Endothelial cell of umbilical vein (primary cell): ENCODE data around the gene ISY1. TPM values are rescaled to one million over a fixed set of nuclear protein-coding genes. Genes with fewer than 3 reads are reported as not detected.

Experiments
- BruUV-seq: library from RNA; stranded (reverse); fragments of 400-500 nt; replicated peaks from 2 replicates; lab custom pipeline; 2021; lab: Mats Ljungman, UMichigan
- CTCF ChIA-PET: fragments of 300-600, 350-600 bp; sonication (Branson Sonifier 250); formaldehyde crosslinking; loops from one replicate; lab custom pipeline; 2021; ENCODE audit warnings: antibody characterized with exemption, inconsistent platforms; lab: Charles Lee
- POLR2A ChIA-PET: fragments of 300-600, 350-600 bp; sonication (Branson Sonifier 250); formaldehyde crosslinking; loops from one replicate; lab custom pipeline; 2021; ENCODE audit warnings: antibody characterized with exemption, inconsistent platforms; lab: Charles Lee
- DNase-seq: peaks from one replicate; pipeline ENCODE4 v3.0.0-alpha.2; 2011; ENCODE audit warnings: low read depth, low spot score
- FAIRE-seq: peaks from 2 replicates; lab custom pipeline; 2011; peaks lifted over from hg19 to GRCh38; lab: Jason Lieb, UNC
- H2AFZ ChIP-seq: 2 replicates; pipeline ENCODE4 v1.6.0; 2012; ENCODE audit warnings: low read depth, low read length, control low read depth, inconsistent platforms
- H3K27ac ChIP-seq: 2 replicates; pipeline ENCODE4 v1.5.1; 2011; ENCODE audit warnings: low read depth, mild to moderate bottlenecking, control low read depth, low read length, moderate library complexity; ENCODE audit not compliant: insufficient read depth
- H3K27me3 ChIP-seq, 2 experiments: 2 replicates each; pipeline versions ENCODE4 v1.6.0 to v1.6.1; 2011; ENCODE audit warnings: low read length in 2 of 2, mixed read lengths in 1 of 2; ENCODE audit not compliant: control insufficient read depth in 2 of 2, insufficient read depth in 2 of 2
- H3K36me3 ChIP-seq, 2 experiments: 2 replicates in 1 of 2; 3 replicates in 1 of 2; pipeline ENCODE4 v1.5.1; 2011; ENCODE audit warnings: low read length in 2 of 2, mild to moderate bottlenecking in 1 of 2, moderate library complexity in 1 of 2; ENCODE audit not compliant: control insufficient read depth in 2 of 2, insufficient read depth in 2 of 2; ENCODE audit errors: extremely low read depth in 1 of 2
- H3K4me1 ChIP-seq: 3 replicates; pipeline ENCODE4 v1.5.1; 2011; ENCODE audit warnings: mild to moderate bottlenecking, low read length; ENCODE audit not compliant: control insufficient read depth, insufficient read depth; ENCODE audit errors: extremely low read depth
- H3K4me2 ChIP-seq: 2 replicates; pipeline ENCODE4 v1.6.1; 2011; ENCODE audit warnings: low read length, control low read depth, mixed read lengths; ENCODE audit not compliant: insufficient read depth
- H3K4me3 ChIP-seq, 3 experiments: fragments of 200-600 bp in 1 of 3; sonication (generic), shearing (Covaris generic) in 1 of 3; replicated peaks in 1 of 3; 2 replicates each; pipeline ENCODE4 v1.5.1; 2011 to 2016; ENCODE audit warnings: control low read depth in 3 of 3, low read length in 3 of 3, mild to moderate bottlenecking in 2 of 3, inconsistent platforms in 1 of 3, low read depth in 1 of 3, moderate library complexity in 1 of 3; ENCODE audit not compliant: insufficient read depth in 1 of 3
- H3K79me2 ChIP-seq: 2 replicates; pipeline ENCODE4 v1.6.0; 2012; ENCODE audit warnings: low read length, inconsistent platforms; ENCODE audit not compliant: control insufficient read depth, insufficient read depth
- H3K9ac ChIP-seq: replicated peaks from 2 replicates; pipeline ENCODE3; 2011; ENCODE audit warnings: low read length, control low read depth; ENCODE audit not compliant: insufficient read depth; ENCODE audit errors: extremely low read depth
- H3K9me1 ChIP-seq: replicated peaks from 3 replicates; pipeline ENCODE4 v1.6.0; 2011; ENCODE audit warnings: mild to moderate bottlenecking, low read length; ENCODE audit not compliant: control insufficient read depth, insufficient read depth; ENCODE audit errors: extremely low read depth
- H3K9me3 ChIP-seq: replicated peaks from 2 replicates; pipeline ENCODE4 v1.5.1; 2012; ENCODE audit warnings: low read length, inconsistent platforms; ENCODE audit not compliant: control insufficient read depth, insufficient read depth
- H4K20me1 ChIP-seq: replicated peaks from 2 replicates; pipeline ENCODE3; 2011; ENCODE audit warnings: mild to moderate bottlenecking, low read length; ENCODE audit not compliant: control insufficient read depth, insufficient read depth; ENCODE audit errors: extremely low read depth
- CTCF ChIP-seq, 2 donors: IDR thresholded peaks; 1 replicate in 1 of 2; 2 replicates in 1 of 2; pipeline ENCODE4 v1.5.1; 2011; ENCODE audit warnings: low read length in 2 of 2, mild to moderate bottlenecking in 2 of 2, moderate library complexity in 2 of 2, control low read depth in 1 of 2, inconsistent platforms in 1 of 2, low read depth in 1 of 2; ENCODE audit not compliant: insufficient read depth in 1 of 2; ENCODE audit errors: extremely low read depth in 1 of 2
- EZH2 ChIP-seq: IDR thresholded peaks from 2 replicates; pipeline ENCODE4 v1.6.1; 2012; ENCODE audit warnings: borderline replicate concordance, low read depth, mild to moderate bottlenecking, moderate library complexity, low read length, inconsistent platforms; ENCODE audit not compliant: severe bottlenecking
- FOS ChIP-seq: IDR thresholded peaks from 2 replicates; pipeline ENCODE4 v1.6.1; 2011; ENCODE audit warnings: mild to moderate bottlenecking, low read length, moderate library complexity, borderline replicate concordance; ENCODE audit not compliant: insufficient read depth
- GATA2 ChIP-seq: IDR thresholded peaks from 2 replicates; pipeline ENCODE4 v1.7.0; 2011; ENCODE audit warnings: low read depth, mild to moderate bottlenecking, moderate library complexity, mixed read lengths, low read length; ENCODE audit not compliant: insufficient read length, insufficient read depth
- JUN ChIP-seq: IDR thresholded peaks from 2 replicates; pipeline ENCODE4 v1.6.1; 2011; ENCODE audit warnings: borderline replicate concordance, low read depth; ENCODE audit not compliant: insufficient read length, insufficient read depth
- MAX ChIP-seq: IDR thresholded peaks from 2 replicates; pipeline ENCODE4 v1.6.1; 2011; ENCODE audit not compliant: insufficient read depth, insufficient read length
- MYC ChIP-seq: IDR thresholded peaks from one replicate; pipeline ENCODE4 v1.6.1; 2011; ENCODE audit warnings: mild to moderate bottlenecking, low read depth, low read length
- POLR2A ChIP-seq: IDR thresholded peaks from 2 replicates; pipeline ENCODE4 v1.6.1; 2012; ENCODE audit warnings: low read depth, mild to moderate bottlenecking, control low read depth, low read length
- POLR2AphosphoS5 ChIP-seq: IDR thresholded peaks from 2 replicates; pipeline ENCODE4 v1.6.1; 2012; ENCODE audit warnings: low read depth, mild to moderate bottlenecking, control low read depth, low read length, moderate library complexity; ENCODE audit not compliant: insufficient read depth
- dilution Hi-C: fragments of 300-500 bp; cut with MboI; formaldehyde crosslinking; loops from one replicate; pipeline ENCODE4 v1.15.0; 2019; ENCODE audit warnings: low sequenced_read_pairs; ENCODE audit not compliant: extremely low pct_ligation_motif_present
- intact Hi-C: fragments of 100-400 bp; cut with micrococcal nuclease; formaldehyde crosslinking; loops from one replicate; pipeline ENCODE4 v1.10.0; 2022
- polyA plus RNA-seq, 4 experiments: library from polyadenylated mRNA; depleted of rRNA in 3 of 4; stranded (reverse) in 3 of 4; unstranded in 1 of 4; fragments of >200 nt; gene quantifications; 2 replicates each; pipeline versions ENCODE4 v1.2.1 to v1.2.3, GENCODE V29; 2011 to 2012; ENCODE audit warnings: missing spikeins in 1 of 4
- total RNA-seq: library from RNA; stranded (reverse); gene quantifications from 2 replicates; pipeline ENCODE4 v1.2.3, GENCODE V29; 2021

ISY1 gene
- total and polyA plus RNA-seq, 2 donors (not counting 3 experiments of a cell fraction or from before 2014, with no cell fraction given): 50.7 to 59.4 TPM

- no peak overlapping the region for H3K4me3 ChIP-seq
- no peak overlapping the region for H2AFZ ChIP-seq
- no peaks in the 10 kb centered on the region for H4K20me1 ChIP-seq
- CTCF ChIA-PET: interaction anchor here (1.5 to 3.8 kb wide), 2 partner anchors 9 kb away, joined by 3 to 12 read pairs; no protein-coding TSS in a partner anchor
- no peaks in the 10 kb centered on the region for H3K4me1 ChIP-seq
- no peaks in the 10 kb centered on the region for H3K9me3 ChIP-seq
- no peaks in the 10 kb centered on the region for H3K27me3 ChIP-seq
- BruUV-seq: no TSS peak
- TF ChIP-seq CTCF (IDR thresholded peaks at IDR 0.05; ENCODE audit: extremely low read depth in 1 of 2, insufficient read depth in 1 of 2, low read depth in 1 of 2, low read length in 2 of 2) (no peak), FOS (no peak), MAX (no peak), POLR2A (no peak), MYC (no peak), EZH2 (no peak), POLR2AphosphoS5 (no peak), GATA2 (no peak), JUN (no peak)
- FAIRE-seq (no peak), DNase-seq (no peak)
- H3K27ac ChIP-seq: no peak overlapping the region
- intact Hi-C loops (no loop called here), dilution Hi-C loops (no loop called here)
- POLR2A ChIA-PET: no interaction called here
- no peak overlapping the region for H3K9ac ChIP-seq
- no peak overlapping the region for H3K4me2 ChIP-seq
- no peaks in the 10 kb centered on the region for H3K9me1 ChIP-seq
- no peaks in the 10 kb centered on the region for H3K36me3 ChIP-seq
- no peaks in the 10 kb centered on the region for H3K79me2 ChIP-seq
Observed at GRCh38 chr3:129205109-129205832, 44.4 kb upstream of the ISY1 start.
